Progenitor cell of endocrine pancreas (in vitro differentiated cells): ENCODE measurements around the gene TMEM187. TPM values are rescaled to one million over a fixed set of nuclear protein-coding genes. Genes with fewer than 3 reads are reported as not detected.

Experiments used
- DNase-seq: peaks from one replicate; pipeline ENCODE4 v3.0.0; 2021; ENCODE audit warnings: low spot score; ENCODE audit not compliant: unreplicated experiment
- H3K27ac Mint-ChIP-seq: 2 replicates; pipeline ENCODE4 v1.8.0; 2021; ENCODE audit warnings: mild to moderate bottlenecking, moderate library complexity, mixed read lengths
- H3K27me3 Mint-ChIP-seq: 2 replicates; pipeline ENCODE4 v1.8.0; 2021; ENCODE audit warnings: mixed read lengths
- H3K36me3 Mint-ChIP-seq: 2 replicates; pipeline ENCODE4 v1.8.0; 2022; ENCODE audit warnings: mixed read lengths; ENCODE audit not compliant: insufficient read depth
- H3K4me1 Mint-ChIP-seq: 2 replicates; pipeline ENCODE4 v1.8.0; 2021; ENCODE audit warnings: low read depth, mixed read lengths
- H3K4me3 Mint-ChIP-seq: 2 replicates; pipeline ENCODE4 v1.8.0; 2021; ENCODE audit warnings: low read depth, mild to moderate bottlenecking, moderate library complexity, mixed read lengths
- H3K9me3 Mint-ChIP-seq: 2 replicates; pipeline ENCODE4 v1.8.0; 2021; ENCODE audit warnings: low read depth, mixed read lengths
- CTCF ChIP-seq: fragments of 200-600 bp; sonication (generic); IDR thresholded peaks from one replicate; pipeline ENCODE4 v1.5.0; 2021; ENCODE audit warnings: antibody characterized with exemption, mild to moderate bottlenecking; ENCODE audit not compliant: unreplicated experiment
- total RNA-seq: library from RNA; stranded (reverse); gene quantifications from 2 replicates; pipeline ENCODE4 v1.2.1, GENCODE V29; 2021

The TMEM187 gene
- total RNA-seq, 1 donor from 2014 or later = 11.7 TPM

- TF ChIP-seq CTCF = no peak
- DNase-seq = no peak
- peak overlapping the region; percentile 73 for H3K4me3 Mint-ChIP-seq
- no peaks in the 10 kb centered on the region for H3K27me3 Mint-ChIP-seq
- H3K36me3 Mint-ChIP-seq = peaks cover 4% of the 10 kb centered on the region
- peaks cover 19% of the 10 kb centered on the region for H3K4me1 Mint-ChIP-seq
- H3K9me3 Mint-ChIP-seq = peaks cover 4% of the 10 kb centered on the region
- peak overlapping the region; percentile 91 for H3K27ac Mint-ChIP-seq
Measured at GRCh38 chrX:154020536-154021115, 48.1 kb downstream of the TMEM187 start.

- Mint-ChIP-seq H3K36me3 (no peaks in the 10 kb centered on the region), H3K4me1 (peaks cover 19% of the 10 kb centered on the region), H3K4me3 (no peak overlapping the region), H3K27ac (no peak overlapping the region), H3K9me3 (peaks cover 4% of the 10 kb centered on the region), H3K27me3 (no peaks in the 10 kb centered on the region)
- no peak for TF ChIP-seq CTCF
- no peak for DNase-seq
Measured at GRCh38 chrX:154021131-154021611, 48.6 kb downstream of the TMEM187 start.

GRCh38 chrX:154022108-154022507 is 49.6 kb downstream of the TMEM187 start:
- Mint-ChIP-seq H3K9me3 (peaks cover 4% of the 10 kb centered on the region), H3K27me3 (no peaks in the 10 kb centered on the region)

GRCh38 chrX:154023276-154024000 is 50.9 kb downstream of the TMEM187 start:
- no peaks in the 10 kb centered on the region for H3K36me3 Mint-ChIP-seq
- H3K4me1 Mint-ChIP-seq = peaks cover 19% of the 10 kb centered on the region
- no peak overlapping the region for H3K4me3 Mint-ChIP-seq
- no peak for TF ChIP-seq CTCF
- H3K27ac Mint-ChIP-seq = no peak overlapping the region
- H3K27me3 Mint-ChIP-seq = no peaks in the 10 kb centered on the region
- DNase-seq = no peak
- peaks cover 4% of the 10 kb centered on the region for H3K9me3 Mint-ChIP-seq

More at GRCh38 chrX:154022108-154022507, 49.6 kb downstream of the TMEM187 start:
- Mint-ChIP-seq H3K4me1 (peaks cover 19% of the 10 kb centered on the region), H3K36me3 (no peaks in the 10 kb centered on the region), H3K4me3 (no peak overlapping the region), H3K27ac (no peak overlapping the region)
- TF ChIP-seq CTCF = no peak
- DNase-seq = no peak

GRCh38 chrX:154024271-154024670 is 51.7 kb downstream of the TMEM187 start:
- no peak overlapping the region for H3K27ac Mint-ChIP-seq
- DNase-seq = no peak
- H3K36me3 Mint-ChIP-seq = peaks cover 2% of the 10 kb centered on the region
- H3K9me3 Mint-ChIP-seq = peaks cover 4% of the 10 kb centered on the region
- H3K27me3 Mint-ChIP-seq = no peaks in the 10 kb centered on the region
- no peak for TF ChIP-seq CTCF
- no peak overlapping the region for H3K4me3 Mint-ChIP-seq
- peaks cover 15% of the 10 kb centered on the region for H3K4me1 Mint-ChIP-seq
